Esophagus squamous epithelium (tissue), 4 donors: ENCODE data around the gene RCAN2.

ENCODE experiments used
- POLR2A ChIP-seq, 4 donors: fragments of 450-650 bp; IDR thresholded peaks; one replicate each; pipeline ENCODE4 v1.6.1; 2017; ENCODE audit warnings: antibody characterized with exemption in 4 of 4, mild to moderate bottlenecking in 4 of 4, moderate library complexity in 3 of 4
- TF ChIP-seq, protein P1 (sequence below), 6 experiments: fragments of 450-650 bp in 4 of 6; fragments of 200-600 bp in 2 of 6; sonication (generic) in 2 of 6; IDR thresholded peaks; one replicate each; pipeline ENCODE4 v1.5.1; 2016 to 2019; ENCODE audit warnings: antibody characterized with exemption in 6 of 6, mild to moderate bottlenecking in 4 of 6, moderate library complexity in 4 of 6

GRCh38 chr6:46353528-46353927 is 137.7 kb downstream of the RCAN2 start:
- TF ChIP-seq, protein P1, sequence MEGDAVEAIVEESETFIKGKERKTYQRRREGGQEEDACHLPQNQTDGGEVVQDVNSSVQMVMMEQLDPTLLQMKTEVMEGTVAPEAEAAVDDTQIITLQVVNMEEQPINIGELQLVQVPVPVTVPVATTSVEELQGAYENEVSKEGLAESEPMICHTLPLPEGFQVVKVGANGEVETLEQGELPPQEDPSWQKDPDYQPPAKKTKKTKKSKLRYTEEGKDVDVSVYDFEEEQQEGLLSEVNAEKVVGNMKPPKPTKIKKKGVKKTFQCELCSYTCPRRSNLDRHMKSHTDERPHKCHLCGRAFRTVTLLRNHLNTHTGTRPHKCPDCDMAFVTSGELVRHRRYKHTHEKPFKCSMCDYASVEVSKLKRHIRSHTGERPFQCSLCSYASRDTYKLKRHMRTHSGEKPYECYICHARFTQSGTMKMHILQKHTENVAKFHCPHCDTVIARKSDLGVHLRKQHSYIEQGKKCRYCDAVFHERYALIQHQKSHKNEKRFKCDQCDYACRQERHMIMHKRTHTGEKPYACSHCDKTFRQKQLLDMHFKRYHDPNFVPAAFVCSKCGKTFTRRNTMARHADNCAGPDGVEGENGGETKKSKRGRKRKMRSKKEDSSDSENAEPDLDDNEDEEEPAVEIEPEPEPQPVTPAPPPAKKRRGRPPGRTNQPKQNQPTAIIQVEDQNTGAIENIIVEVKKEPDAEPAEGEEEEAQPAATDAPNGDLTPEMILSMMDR (IDR thresholded peaks at IDR 0.05): no peak
- TF ChIP-seq POLR2A (IDR thresholded peaks at IDR 0.05): no peak
